ENCODE data around the gene OLFML2B.

Gene OLFML2B

GRCh38 chr1:161945306-161946060 is 78.2 kb downstream of the OLFML2B start:
- DNase-seq (ENCODE audit: low read depth): no peak

- DNase-seq (ENCODE audit: low read depth): no peak
Observed at GRCh38 chr1:161944381-161944780, 79.3 kb downstream of the OLFML2B start.

- no peak for DNase-seq (ENCODE audit: low read depth)
Observed at GRCh38 chr1:161943737-161944136, 79.9 kb downstream of the OLFML2B start.

GRCh38 chr1:161941726-161942436 is 81.8 kb downstream of the OLFML2B start:
- DNase-seq (ENCODE audit: low read depth): no peak

- DNase-seq (ENCODE audit: low read depth): no peak
Observed at GRCh38 chr1:161940866-161941591, 82.6 kb downstream of the OLFML2B start.

GRCh38 chr1:161936786-161937185 is 86.9 kb downstream of the OLFML2B start:
- no peak for DNase-seq (ENCODE audit: low read depth)

GRCh38 chr1:161935264-161935663 is 88.4 kb downstream of the OLFML2B start:
- DNase-seq (ENCODE audit: low read depth): no peak

- no peak for DNase-seq (ENCODE audit: low read depth)
Observed at GRCh38 chr1:161933592-161934588, 89.8 kb downstream of the OLFML2B start.

Data from stimulated activated CD8-positive, alpha-beta memory T cell treated with anti-CD3 and anti-CD28 coated beads, Interleukin-12 subunit alpha, Interleukin-12 subunit beta, amount 100 ng/mL, for 4 hours (primary cell).